ENCODE results near the gene PDCD1LG2.

GRCh38 chr9:5532790-5533189 lies 22.5 kb downstream of the PDCD1LG2 start:
- TF ChIP-seq CTCF (IDR thresholded peaks at IDR 0.05) (no peak), EP300 (IDR thresholded peaks at IDR 0.05) (no peak)
